Neuron (in vitro differentiated cells): ENCODE results near the gene POU6F2.

Experiments
- H2AFZ ChIP-seq: one replicate; pipeline ENCODE4 v1.6.1; 2013; ENCODE audit warnings: low read depth, mild to moderate bottlenecking, inconsistent platforms, low read length, moderate library complexity
- H3K27me3 ChIP-seq: one replicate; pipeline ENCODE4 v1.6.1; 2013; ENCODE audit warnings: low read length; ENCODE audit not compliant: insufficient read depth
- H3K36me3 ChIP-seq: one replicate; pipeline ENCODE4 v1.6.1; 2013; ENCODE audit warnings: low read length; ENCODE audit not compliant: insufficient read depth
- H3K4me1 ChIP-seq: one replicate; pipeline ENCODE4 v1.6.1; 2013; ENCODE audit warnings: low read length; ENCODE audit not compliant: insufficient read depth
- H3K4me3 ChIP-seq: 2 replicates; pipeline ENCODE4 v1.5.1; 2013; ENCODE audit warnings: mild to moderate bottlenecking, low read length, moderate library complexity
- H3K9me3 ChIP-seq: one replicate; pipeline ENCODE4 v1.6.1; 2013; ENCODE audit warnings: low read length

POU6F2 gene

GRCh38 chr7:39051707-39052106, 74.0 kb downstream of the POU6F2 start:
- H3K9me3 ChIP-seq, result no peaks in the 10 kb centered on the region
- no peak overlapping the region for H3K4me3 ChIP-seq
- H3K27me3 ChIP-seq, result no peaks in the 10 kb centered on the region
- no peak overlapping the region for H2AFZ ChIP-seq
- H3K36me3 ChIP-seq, result no peaks in the 10 kb centered on the region
- H3K4me1 ChIP-seq, result peaks cover 2% of the 10 kb centered on the region

- Histone ChIP-seq H3K27me3 (no peaks in the 10 kb centered on the region), H2AFZ (no peak overlapping the region), H3K36me3 (no peaks in the 10 kb centered on the region), H3K4me1 (peaks cover 2% of the 10 kb centered on the region), H3K9me3 (no peaks in the 10 kb centered on the region), H3K4me3 (no peak overlapping the region)
Observed at GRCh38 chr7:39054731-39055130, 77.0 kb downstream of the POU6F2 start.

- Histone ChIP-seq H3K9me3 (no peaks in the 10 kb centered on the region), H3K4me1 (peaks cover 2% of the 10 kb centered on the region), H3K4me3 (no peak overlapping the region), H3K27me3 (no peaks in the 10 kb centered on the region), H2AFZ (no peak overlapping the region), H3K36me3 (no peaks in the 10 kb centered on the region)
Observed at GRCh38 chr7:39056153-39056552, 78.4 kb downstream of the POU6F2 start.

GRCh38 chr7:39062811-39063210, 85.1 kb downstream of the POU6F2 start:
- no peaks in the 10 kb centered on the region for H3K4me1 ChIP-seq
- no peak overlapping the region for H3K4me3 ChIP-seq

GRCh38 chr7:39069031-39069430, 91.3 kb downstream of the POU6F2 start:
- H3K36me3 ChIP-seq, result no peaks in the 10 kb centered on the region
- H3K9me3 ChIP-seq, result peaks cover 3% of the 10 kb centered on the region
- no peak overlapping the region for H3K4me3 ChIP-seq
- no peak overlapping the region for H2AFZ ChIP-seq
- peaks cover 25% of the 10 kb centered on the region for H3K4me1 ChIP-seq
- no peaks in the 10 kb centered on the region for H3K27me3 ChIP-seq

More at GRCh38 chr7:39062811-39063210, 85.1 kb downstream of the POU6F2 start:
- H2AFZ ChIP-seq, result no peak overlapping the region
- no peaks in the 10 kb centered on the region for H3K27me3 ChIP-seq
- H3K36me3 ChIP-seq, result no peaks in the 10 kb centered on the region
- H3K9me3 ChIP-seq, result no peaks in the 10 kb centered on the region

- no peaks in the 10 kb centered on the region for H3K27me3 ChIP-seq
- H3K4me1 ChIP-seq, result peaks cover 25% of the 10 kb centered on the region
Observed at GRCh38 chr7:39069896-39070881, 92.5 kb downstream of the POU6F2 start.

GRCh38 chr7:39071116-39071515, 93.4 kb downstream of the POU6F2 start:
- Histone ChIP-seq H3K4me1 (peaks cover 25% of the 10 kb centered on the region), H3K27me3 (no peaks in the 10 kb centered on the region), H3K4me3 (no peak overlapping the region), H3K9me3 (peaks cover 3% of the 10 kb centered on the region), H3K36me3 (no peaks in the 10 kb centered on the region), H2AFZ (no peak overlapping the region)

More at GRCh38 chr7:39069896-39070881, 92.5 kb downstream of the POU6F2 start:
- H2AFZ ChIP-seq, result no peak overlapping the region
- H3K4me3 ChIP-seq, result no peak overlapping the region
- no peaks in the 10 kb centered on the region for H3K36me3 ChIP-seq
- peaks cover 3% of the 10 kb centered on the region for H3K9me3 ChIP-seq

GRCh38 chr7:39073432-39073831, 95.7 kb downstream of the POU6F2 start:
- H3K36me3 ChIP-seq, result no peaks in the 10 kb centered on the region
- H3K4me3 ChIP-seq, result peak overlapping the region; percentile 2
- H2AFZ ChIP-seq, result peak overlapping the region; percentile 18
- H3K4me1 ChIP-seq, result peaks cover 25% of the 10 kb centered on the region
- peaks cover 3% of the 10 kb centered on the region for H3K9me3 ChIP-seq
- no peaks in the 10 kb centered on the region for H3K27me3 ChIP-seq

- H3K4me3 ChIP-seq, result no peak overlapping the region
- H3K27me3 ChIP-seq, result no peaks in the 10 kb centered on the region
- H3K9me3 ChIP-seq, result peaks cover 3% of the 10 kb centered on the region
- H3K36me3 ChIP-seq, result no peaks in the 10 kb centered on the region
- H2AFZ ChIP-seq, result no peak overlapping the region
- peaks cover 18% of the 10 kb centered on the region for H3K4me1 ChIP-seq
Observed at GRCh38 chr7:39075210-39075609, 97.5 kb downstream of the POU6F2 start.

GRCh38 chr7:39083781-39084180, 106.1 kb downstream of the POU6F2 start:
- no peaks in the 10 kb centered on the region for H3K36me3 ChIP-seq
- H3K27me3 ChIP-seq, result no peaks in the 10 kb centered on the region
- no peak overlapping the region for H2AFZ ChIP-seq
- no peak overlapping the region for H3K4me3 ChIP-seq
- H3K4me1 ChIP-seq, result peaks cover 35% of the 10 kb centered on the region
- H3K9me3 ChIP-seq, result no peaks in the 10 kb centered on the region

- no peak overlapping the region for H3K4me3 ChIP-seq
- no peaks in the 10 kb centered on the region for H3K9me3 ChIP-seq
- peaks cover 41% of the 10 kb centered on the region for H3K4me1 ChIP-seq
- no peaks in the 10 kb centered on the region for H3K36me3 ChIP-seq
- H3K27me3 ChIP-seq, result no peaks in the 10 kb centered on the region
- H2AFZ ChIP-seq, result no peak overlapping the region
Observed at GRCh38 chr7:39084349-39084748, 106.6 kb downstream of the POU6F2 start.

GRCh38 chr7:39085189-39085588, 107.5 kb downstream of the POU6F2 start:
- Histone ChIP-seq H3K4me3 (peak overlapping the region; percentile 40), H3K9me3 (no peaks in the 10 kb centered on the region), H3K36me3 (no peaks in the 10 kb centered on the region), H3K4me1 (peaks cover 49% of the 10 kb centered on the region), H2AFZ (peak overlapping the region; percentile 20), H3K27me3 (no peaks in the 10 kb centered on the region)

- Histone ChIP-seq H3K27me3 (no peaks in the 10 kb centered on the region), H3K4me3 (peak overlapping the region; percentile 40), H3K36me3 (no peaks in the 10 kb centered on the region), H3K9me3 (no peaks in the 10 kb centered on the region), H2AFZ (peak overlapping the region; percentile 20), H3K4me1 (peaks cover 54% of the 10 kb centered on the region)
Observed at GRCh38 chr7:39085590-39086049, 107.9 kb downstream of the POU6F2 start.
